GM12865 (cell line): Measurements from ENCODE around the gene HNRNPL.

Source experiments
- DNase-seq: peaks from one replicate; pipeline ENCODE4 v3.0.0; 2010; ENCODE audit warnings: low read depth
- H3K4me3 ChIP-seq: 2 replicates; pipeline ENCODE4 v1.5.1; 2011; ENCODE audit warnings: mild to moderate bottlenecking, low read depth, low read length, control low read depth
- CTCF ChIP-seq: IDR thresholded peaks from 2 replicates; pipeline ENCODE4 v1.5.1; 2011; ENCODE audit warnings: low read length, control low read depth, low read depth, inconsistent platforms; ENCODE audit not compliant: insufficient read depth; ENCODE audit errors: missing control alignments

The HNRNPL gene

GRCh38 chr19:38849860-38850435 lies at the start of gene HNRNPL:
Gene HNRNPL (minus strand): TSS chr19:38849986. CDS start chr19:38849966, 20 bp downstream.
- H3K4me3 ChIP-seq = peak within 1 kb of the TSS; percentile 95
- DNase-seq = peak; percentile 100
- TF ChIP-seq CTCF = peak; percentile 28

- TF ChIP-seq CTCF = no peak
- peak overlapping the region; percentile 87 for H3K4me3 ChIP-seq
- DNase-seq = peak; percentile 46
These were observed 49.1 kb upstream of the HNRNPL start for GRCh38 chr19:38898788-38899446.

GRCh38 chr19:38894968-38895367 lies 45.2 kb upstream of the HNRNPL start:
- TF ChIP-seq CTCF = no peak

GRCh38 chr19:38893341-38893771 lies 43.6 kb upstream of the HNRNPL start:
- H3K4me3 ChIP-seq = no peak overlapping the region
- no peak for TF ChIP-seq CTCF
- DNase-seq = no peak

More at GRCh38 chr19:38894968-38895367, 45.2 kb upstream of the HNRNPL start:
- DNase-seq = no peak
- no peak overlapping the region for H3K4me3 ChIP-seq

- H3K4me3 ChIP-seq = no peak overlapping the region
- no peak for DNase-seq
- TF ChIP-seq CTCF = no peak
These were observed 43.1 kb upstream of the HNRNPL start for GRCh38 chr19:38892841-38893240.

GRCh38 chr19:38891771-38892170 lies 42.0 kb upstream of the HNRNPL start:
- no peak overlapping the region for H3K4me3 ChIP-seq
- DNase-seq = no peak
- TF ChIP-seq CTCF = no peak

- H3K4me3 ChIP-seq = no peak overlapping the region
- no peak for DNase-seq
- no peak for TF ChIP-seq CTCF
These were observed 40.9 kb upstream of the HNRNPL start for GRCh38 chr19:38890686-38891085.
